Right lobe of liver (tissue), 6 donors: ENCODE data around the gene PRSS16. TPM values are rescaled to one million over a fixed set of nuclear protein-coding genes. Genes with fewer than 3 reads are reported as not detected.
"Not testable (repeated sequence)": the region's sequence is repeated elsewhere in the genome, so short reads cannot be mapped to it uniquely, and the experiment has no call there.

Source experiments
- ATAC-seq, 4 donors: fragments of 200-7000 bp; cut with Tn5 transposase; one replicate each; pipeline ENCODE4 v1.9.1; 2020; ENCODE audit warnings: mild to moderate bottlenecking in 4 of 4, moderate library complexity in 4 of 4
- DNase-seq, 3 donors: peaks; one replicate each; pipeline ENCODE4 v3.0.0-alpha.2; 2020
- H3K27ac ChIP-seq, 3 donors: fragments of 200-600 bp; one replicate each; pipeline ENCODE4 v1.8.0; 2022
- H3K27me3 ChIP-seq, 2 donors: fragments of 200-600 bp; one replicate each; pipeline ENCODE4 v1.8.0; 2022
- H3K36me3 ChIP-seq, 4 donors: fragments of 200-600 bp; sonication (generic) in 1 of 4; one replicate each; pipeline versions ENCODE4 v1.5.1 to v1.8.0; 2017 to 2022; ENCODE audit warnings: control low read depth in 1 of 4
- H3K4me1 ChIP-seq, 4 donors: fragments of 200-600 bp; sonication (generic) in 1 of 4; one replicate each; pipeline versions ENCODE4 v1.5.1 to v1.8.0; 2017 to 2022; ENCODE audit warnings: control low read depth in 1 of 4
- H3K4me3 ChIP-seq, 3 donors: fragments of 200-600 bp; one replicate each; pipeline ENCODE4 v1.8.0; 2022
- H3K9me3 ChIP-seq, 4 donors: fragments of 200-600 bp; sonication (generic) in 1 of 4; one replicate each; pipeline versions ENCODE4 v1.5.1 to v1.8.0; 2017 to 2022; ENCODE audit warnings: control low read depth in 1 of 4
- POLR2A ChIP-seq: fragments of 450-650 bp; IDR thresholded peaks from one replicate; pipeline ENCODE4 v1.6.1; 2017; ENCODE audit warnings: antibody characterized with exemption, mild to moderate bottlenecking
- WGBS: methylation state at CpG from one replicate; pipeline ENCODE4 v1.1.6; 2018; ENCODE audit warnings: low coverage, low lambda C conversion rate; ENCODE audit not compliant: insufficient coverage; ENCODE audit errors: missing lambda C conversion rate; 5-methylcytosine and 5-hydroxymethylcytosine counted together
- intact Hi-C, 2 donors: fragments of 100-400 bp; cut with DNase I; formaldehyde crosslinking; loops; one replicate each; pipeline versions ENCODE4 v1.11.2 to v1.14.1; 2022
- total RNA-seq, 6 experiments: library from RNA; depleted of rRNA in 2 of 6; stranded (reverse); fragments of >200 nt in 2 of 6; fragmentation: NEBNext Ultra II Directional in 3 of 6; extraction: Animal tissue kit (Norgen Biotek cat#: 25700) in 3 of 6; gene quantifications; one replicate each; pipeline versions ENCODE4 v1.1.0 to v1.2.4, GENCODE V29; 2016 to 2023
- TF ChIP-seq, protein P1 (sequence below), 4 donors: fragments of 200-600 bp in 3 of 4; fragments of 450-650 bp in 1 of 4; IDR thresholded peaks; one replicate each; pipeline versions ENCODE4 v1.5.1 to v1.8.0; 2016 to 2022; ENCODE audit warnings: antibody characterized with exemption in 4 of 4, mild to moderate bottlenecking in 2 of 4
- donor health status: DM: no; HTN: yes; CAD: no.
- donor health status: DM: no; HTN: no; CAD: no.
- donor health status: DM: no; HTN: no; CAD: no.
- donor health status: DM: no; HTN: yes; CAD: no.
- donor health status: DM: no; HTN: yes; CAD: no.

The PRSS16 gene
- total RNA-seq, 6 experiments from 2014 or later, result 0.29 to 0.37 TPM; not detected in 4

DNA sequence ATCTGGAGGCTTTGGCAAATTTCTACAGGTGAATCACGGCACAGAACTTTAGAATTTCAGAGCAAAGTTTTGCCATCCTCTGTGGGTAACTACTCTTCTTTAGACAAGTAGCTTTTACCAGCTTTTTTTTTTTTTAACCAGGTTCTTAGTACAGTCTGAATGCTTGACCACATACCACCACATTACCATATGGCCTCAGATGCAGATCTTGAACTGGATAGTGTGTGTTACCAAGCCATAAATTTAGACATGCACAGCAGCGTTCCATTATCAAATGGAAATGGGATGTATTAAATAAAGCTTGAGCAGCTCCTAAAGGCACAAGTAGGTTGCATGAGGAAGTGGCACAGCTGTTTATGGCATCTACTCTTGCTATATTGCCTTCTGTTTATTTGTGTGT, 38.3 kb upstream of the PRSS16 start:
- 48% methylated on average over 2 of the region's 2 CpGs for whole genome bisulfite sequencing
- Histone ChIP-seq H3K4me3 (no peak overlapping the region), H3K27ac (no peak overlapping the region), H3K4me1 (no peaks in the 10 kb centered on the region), H3K36me3 (no peaks in the 10 kb centered on the region), H3K9me3 (no peaks in the 10 kb centered on the region), H3K27me3 (peaks cover 4 to 11% of the 10 kb centered on the region in 2 donors)
- no peak for ATAC-seq
- intact Hi-C loops, result no loop called here
- no peak for TF ChIP-seq POLR2A
- TF ChIP-seq, protein P1, sequence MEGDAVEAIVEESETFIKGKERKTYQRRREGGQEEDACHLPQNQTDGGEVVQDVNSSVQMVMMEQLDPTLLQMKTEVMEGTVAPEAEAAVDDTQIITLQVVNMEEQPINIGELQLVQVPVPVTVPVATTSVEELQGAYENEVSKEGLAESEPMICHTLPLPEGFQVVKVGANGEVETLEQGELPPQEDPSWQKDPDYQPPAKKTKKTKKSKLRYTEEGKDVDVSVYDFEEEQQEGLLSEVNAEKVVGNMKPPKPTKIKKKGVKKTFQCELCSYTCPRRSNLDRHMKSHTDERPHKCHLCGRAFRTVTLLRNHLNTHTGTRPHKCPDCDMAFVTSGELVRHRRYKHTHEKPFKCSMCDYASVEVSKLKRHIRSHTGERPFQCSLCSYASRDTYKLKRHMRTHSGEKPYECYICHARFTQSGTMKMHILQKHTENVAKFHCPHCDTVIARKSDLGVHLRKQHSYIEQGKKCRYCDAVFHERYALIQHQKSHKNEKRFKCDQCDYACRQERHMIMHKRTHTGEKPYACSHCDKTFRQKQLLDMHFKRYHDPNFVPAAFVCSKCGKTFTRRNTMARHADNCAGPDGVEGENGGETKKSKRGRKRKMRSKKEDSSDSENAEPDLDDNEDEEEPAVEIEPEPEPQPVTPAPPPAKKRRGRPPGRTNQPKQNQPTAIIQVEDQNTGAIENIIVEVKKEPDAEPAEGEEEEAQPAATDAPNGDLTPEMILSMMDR (IDR thresholded peaks at IDR 0.05), result no peak
- DNase-seq, result no peak

DNA sequence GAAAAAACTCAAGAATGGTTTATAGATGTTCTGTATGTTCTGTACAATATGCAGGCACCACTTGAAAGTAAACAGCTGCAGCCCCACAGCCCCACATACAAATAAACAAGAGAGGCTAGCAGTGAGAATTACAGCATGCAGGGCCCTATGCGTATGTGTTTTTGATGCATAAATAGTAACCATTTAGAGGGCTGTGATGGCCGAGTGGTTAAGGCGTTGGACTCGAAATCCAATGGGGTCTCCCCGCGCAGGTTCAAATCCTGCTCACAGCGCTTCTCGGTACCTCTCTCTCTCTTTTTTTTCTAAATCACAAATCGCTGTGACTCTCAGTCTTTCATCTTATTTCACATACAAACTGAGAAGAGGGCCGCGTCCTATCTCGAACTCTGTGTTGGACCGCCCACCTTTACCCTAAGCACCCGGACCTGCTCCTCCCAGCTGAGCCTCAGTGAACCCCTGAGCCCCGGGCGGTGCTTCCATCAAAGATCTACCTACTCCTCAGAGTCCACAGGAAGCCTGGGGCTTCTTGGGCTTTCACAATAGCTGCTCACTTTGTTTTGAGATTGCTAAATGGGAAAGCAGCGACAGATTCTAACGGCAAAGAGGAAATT, 37.7 kb upstream of the PRSS16 start:
- DNase-seq, result no peak
- no peaks in the 10 kb centered on the region for H3K9me3 ChIP-seq
- H3K27ac ChIP-seq, result no peak overlapping the region
- no peak for ATAC-seq
- peaks cover 4 to 11% of the 10 kb centered on the region in 2 donors for H3K27me3 ChIP-seq
- H3K36me3 ChIP-seq, result no peaks in the 10 kb centered on the region
- no peaks in the 10 kb centered on the region for H3K4me1 ChIP-seq
- H3K4me3 ChIP-seq, result no peak overlapping the region
- intact Hi-C loops, result no loop called here
- 57% methylated on average over 16 of the region's 18 CpGs for WGBS
- TF ChIP-seq, protein P1 (IDR thresholded peaks at IDR 0.05), result no peak
- no peak for TF ChIP-seq POLR2A

- DNase-seq, H3K9me3 ChIP-seq, H3K27me3 ChIP-seq, H3K36me3 ChIP-seq, intact Hi-C loops, H3K4me1 ChIP-seq, H3K4me3 ChIP-seq, H3K27ac ChIP-seq, ATAC-seq: not testable (repeated sequence)
- WGBS, result 65% methylated on average over 13 of the region's 15 CpGs
Measured at GRCh38 chr6:27213091-27213517, 34.4 kb upstream of the PRSS16 start.

DNA sequence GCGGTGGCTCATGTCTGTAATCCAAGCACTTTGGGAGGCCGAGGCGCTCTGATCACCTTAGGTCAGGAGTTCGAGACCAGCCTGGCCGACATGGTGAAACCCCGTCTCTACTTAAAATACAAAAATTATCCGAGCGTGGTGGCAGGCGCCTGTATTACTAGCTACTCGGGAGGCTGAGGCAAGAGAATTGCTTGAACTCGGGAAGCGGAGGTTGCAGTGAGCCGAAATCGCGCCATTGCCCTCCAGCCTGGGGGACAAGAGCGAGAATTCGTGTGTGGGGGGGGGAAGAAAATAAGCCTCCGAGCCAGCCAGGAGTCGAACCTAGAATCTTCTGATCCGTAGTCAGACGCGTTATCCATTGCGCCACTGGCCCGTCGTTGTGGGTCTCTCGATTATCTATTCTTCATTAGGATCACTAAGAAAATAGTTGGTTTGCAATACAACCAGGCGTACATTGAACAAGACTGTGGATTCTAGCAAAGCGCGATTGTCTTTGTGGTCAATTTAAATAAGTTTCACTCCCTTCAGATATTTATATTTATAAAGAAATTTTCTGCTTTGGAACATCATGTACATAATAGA, 33.9 kb upstream of the PRSS16 start:
- no peak for DNase-seq
- H3K36me3 ChIP-seq, result no peaks in the 10 kb centered on the region
- intact Hi-C loops, result no loop called here
- H3K27me3 ChIP-seq, result peaks cover 4 to 7% of the 10 kb centered on the region in 2 donors
- 35% methylated on average over 24 of the region's 29 CpGs for WGBS
- no peak overlapping the region for H3K4me3 ChIP-seq
- no peaks in the 10 kb centered on the region for H3K4me1 ChIP-seq
- ATAC-seq, result no peak
- TF ChIP-seq, protein P1 (IDR thresholded peaks at IDR 0.05), result no peak
- TF ChIP-seq POLR2A, result no peak
- no peak overlapping the region for H3K27ac ChIP-seq
- no peaks in the 10 kb centered on the region for H3K9me3 ChIP-seq

- H3K4me1 ChIP-seq, result no peaks in the 10 kb centered on the region
- ATAC-seq (no peak), DNase-seq (no peak)
- no peak overlapping the region for H3K4me3 ChIP-seq
- no peaks in the 10 kb centered on the region for H3K9me3 ChIP-seq
- H3K36me3 ChIP-seq, result no peaks in the 10 kb centered on the region
- WGBS, result 37% methylated on average over 15 of the region's 19 CpGs
- no peak overlapping the region for H3K27ac ChIP-seq
- no peak for TF ChIP-seq POLR2A
- TF ChIP-seq, protein P1 (IDR thresholded peaks at IDR 0.05), result no peak
- peaks cover 4 to 7% of the 10 kb centered on the region in 2 donors for H3K27me3 ChIP-seq
- intact Hi-C loops, result no loop called here
Measured at GRCh38 chr6:27214126-27214601, 33.3 kb upstream of the PRSS16 start.
